ENCODE data around the gene LTBP4.

The LTBP4 gene

GRCh38 chr19:40596608-40597328 lies 4.4 kb upstream of the LTBP4 start:
- DNase-seq (ENCODE audit: low read depth), result no peak

GRCh38 chr19:40597329-40597838 lies 3.8 kb upstream of the LTBP4 start:
- no peak for DNase-seq (ENCODE audit: low read depth)

GRCh38 chr19:40598121-40598917 lies 2.9 kb upstream of the LTBP4 start:
- peak; percentile 76 for DNase-seq (ENCODE audit: low read depth)

GRCh38 chr19:40598918-40599307 lies 2.3 kb upstream of the LTBP4 start:
- DNase-seq (ENCODE audit: low read depth), result no peak

GRCh38 chr19:40599331-40599901 lies 1.8 kb upstream of the LTBP4 start:
- DNase-seq (ENCODE audit: low read depth), result no peak

GRCh38 chr19:40599902-40600569 lies 1.1 kb upstream of the LTBP4 start:
- DNase-seq (ENCODE audit: low read depth), result no peak

GRCh38 chr19:40600570-40601133 lies 517 bp upstream of the LTBP4 start:
- DNase-seq (ENCODE audit: low read depth), result no peak

GRCh38 chr19:40603071-40603388 lies 1.9 kb downstream of the LTBP4 start:
- no peak for DNase-seq (ENCODE audit: low read depth)

- DNase-seq (ENCODE audit: low read depth), result peak; percentile 95
Observed at GRCh38 chr19:40603389-40604170, 2.4 kb downstream of the LTBP4 start.

GRCh38 chr19:40604171-40604646 lies 3.0 kb downstream of the LTBP4 start:
- DNase-seq (ENCODE audit: low read depth), result no peak

- no peak for DNase-seq (ENCODE audit: low read depth)
Observed at GRCh38 chr19:40604647-40605215, 3.6 kb downstream of the LTBP4 start.

- peak; percentile 69 for DNase-seq (ENCODE audit: low read depth)
Observed at GRCh38 chr19:40605216-40605971, 4.2 kb downstream of the LTBP4 start.

GRCh38 chr19:40607311-40608239 lies 6.4 kb downstream of the LTBP4 start:
- no peak for DNase-seq (ENCODE audit: low read depth)

GRCh38 chr19:40608240-40608621 lies 7.1 kb downstream of the LTBP4 start:
- no peak for DNase-seq (ENCODE audit: low read depth)

- no peak for DNase-seq (ENCODE audit: low read depth)
Observed at GRCh38 chr19:40608957-40609356, 7.8 kb downstream of the LTBP4 start.

GRCh38 chr19:40609561-40610395 lies 8.6 kb downstream of the LTBP4 start:
- peak; percentile 72 for DNase-seq (ENCODE audit: low read depth)

GRCh38 chr19:40610396-40611064 lies 9.4 kb downstream of the LTBP4 start:
- DNase-seq (ENCODE audit: low read depth), result peak; percentile 64

Data from T follicular helper cell (primary cell).